SKM-1 (cell line): ENCODE measurements around the gene ANKMY1.
A peak's percentile ranks its signal among the peaks of the same experiment; 100 is the strongest.

ENCODE experiments used
- DNase-seq: peaks from one replicate; lab custom pipeline; 2025; ENCODE audit not compliant: unreplicated experiment; lab: John Stamatoyannopoulos, UW

ANKMY1 gene

GRCh38 chr2:240594511-240595380 lies 37.0 kb upstream of the ANKMY1 start:
- no peak for DNase-seq

- DNase-seq = no peak
Measured at GRCh38 chr2:240593703-240594451, 36.1 kb upstream of the ANKMY1 start.

- no peak for DNase-seq
Measured at GRCh38 chr2:240593026-240593702, 35.4 kb upstream of the ANKMY1 start.

- DNase-seq = no peak
Measured at GRCh38 chr2:240591784-240592183, 34.0 kb upstream of the ANKMY1 start.

- DNase-seq = no peak
Measured at GRCh38 chr2:240591226-240591625, 33.4 kb upstream of the ANKMY1 start.

- no peak for DNase-seq
Measured at GRCh38 chr2:240590681-240591111, 32.9 kb upstream of the ANKMY1 start.

GRCh38 chr2:240589850-240590525 lies 32.2 kb upstream of the ANKMY1 start:
- no peak for DNase-seq

GRCh38 chr2:240589375-240589774 lies 31.6 kb upstream of the ANKMY1 start:
- DNase-seq = no peak

- no peak for DNase-seq
Measured at GRCh38 chr2:240588669-240589068, 30.9 kb upstream of the ANKMY1 start.

- DNase-seq = no peak
Measured at GRCh38 chr2:240588006-240588655, 30.3 kb upstream of the ANKMY1 start.

GRCh38 chr2:240586919-240587800 lies 29.4 kb upstream of the ANKMY1 start:
- no peak for DNase-seq

GRCh38 chr2:240586198-240586918 lies 28.6 kb upstream of the ANKMY1 start, which contains the start of gene CAPN10:
Gene CAPN10 (plus strand): TSS chr2:240586734. CDS start chr2:240586912, 178 bp downstream.
- DNase-seq = peak; percentile 90

- no peak for DNase-seq
Measured at GRCh38 chr2:240585681-240586197, 28.0 kb upstream of the ANKMY1 start.

GRCh38 chr2:240585101-240585500 lies 27.3 kb upstream of the ANKMY1 start:
- no peak for DNase-seq

- DNase-seq = peak; percentile 38
Measured at GRCh38 chr2:240584486-240585031, 26.8 kb upstream of the ANKMY1 start.

- DNase-seq = no peak
Measured at GRCh38 chr2:240583774-240584173, 26.0 kb upstream of the ANKMY1 start.

- DNase-seq = no peak
Measured at GRCh38 chr2:240582781-240583180, 25.0 kb upstream of the ANKMY1 start.

GRCh38 chr2:240581811-240582210 lies 24.0 kb upstream of the ANKMY1 start:
- DNase-seq = no peak
